GM11168 (cell line): ENCODE measurements around the gene ITM2C.

Experiments used
- in situ Hi-C: fragments of 300-500 bp; cut with MboI; formaldehyde crosslinking; loops from one replicate; pipeline ENCODE4 v1.12.0; 2022; ENCODE audit warnings: low sequenced_read_pairs; ENCODE audit not compliant: unreplicated experiment

The ITM2C gene

GRCh38 chr2:230920167-230920566 lies 55.4 kb downstream of the ITM2C start:
- in situ Hi-C loops, result loop anchor here (10.0 kb wide), 1 partner anchor 65 kb away; no protein-coding TSS in a partner anchor

- in situ Hi-C loops, result loop anchor here (10.0 kb wide), 1 partner anchor 63 kb away; no protein-coding TSS in a partner anchor
These were observed 57.3 kb downstream of the ITM2C start for GRCh38 chr2:230921806-230922595.

- in situ Hi-C loops, result loop anchor here (10.0 kb wide), 1 partner anchor 62 kb away; no protein-coding TSS in a partner anchor
These were observed 58.4 kb downstream of the ITM2C start for GRCh38 chr2:230922951-230923717.

- in situ Hi-C loops, result loop anchor here (10.0 kb wide), 1 partner anchor 61 kb away; no protein-coding TSS in a partner anchor
These were observed 59.3 kb downstream of the ITM2C start for GRCh38 chr2:230924092-230924469.

- in situ Hi-C loops, result loop anchor here (10.0 kb wide), 1 partner anchor 60 kb away; no protein-coding TSS in a partner anchor
These were observed 60.0 kb downstream of the ITM2C start, which contains the start of gene GPR55 for GRCh38 chr2:230924470-230925341. GPR55 (minus strand) TSS chr2:230925242; CDS start chr2:230910962, 14,280 bp downstream.

GRCh38 chr2:230925443-230925878 lies 60.7 kb downstream of the ITM2C start:
- in situ Hi-C loops, result loop anchor here (10.0 kb wide), 1 partner anchor 59 kb away; no protein-coding TSS in a partner anchor

GRCh38 chr2:230925879-230926765 lies 61.4 kb downstream of the ITM2C start:
- in situ Hi-C loops, result loop anchor here (10.0 kb wide), 1 partner anchor 59 kb away; no protein-coding TSS in a partner anchor

- in situ Hi-C loops, result loop anchor here (10.0 kb wide), 1 partner anchor 57 kb away; no protein-coding TSS in a partner anchor
These were observed 63.1 kb downstream of the ITM2C start for GRCh38 chr2:230927711-230928341.
